Smooth muscle cell of the coronary artery (primary cell): ENCODE data around the gene OR1L1. TPM values are rescaled to one million over a fixed set of nuclear protein-coding genes. Genes with fewer than 3 reads are reported as not detected.

Source experiments
- total RNA-seq: library from RNA; depleted of rRNA; stranded (reverse); fragments of >200 nt; gene quantifications from 2 replicates; pipeline ENCODE4 v1.2.3, GENCODE V29; 2014; ENCODE audit warnings: low replicate concordance

The OR1L1 gene, protein sequence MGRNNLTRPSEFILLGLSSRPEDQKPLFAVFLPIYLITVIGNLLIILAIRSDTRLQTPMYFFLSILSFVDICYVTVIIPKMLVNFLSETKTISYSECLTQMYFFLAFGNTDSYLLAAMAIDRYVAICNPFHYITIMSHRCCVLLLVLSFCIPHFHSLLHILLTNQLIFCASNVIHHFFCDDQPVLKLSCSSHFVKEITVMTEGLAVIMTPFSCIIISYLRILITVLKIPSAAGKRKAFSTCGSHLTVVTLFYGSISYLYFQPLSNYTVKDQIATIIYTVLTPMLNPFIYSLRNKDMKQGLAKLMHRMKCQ
- not detected in 2 replicates for total RNA-seq

DNA sequence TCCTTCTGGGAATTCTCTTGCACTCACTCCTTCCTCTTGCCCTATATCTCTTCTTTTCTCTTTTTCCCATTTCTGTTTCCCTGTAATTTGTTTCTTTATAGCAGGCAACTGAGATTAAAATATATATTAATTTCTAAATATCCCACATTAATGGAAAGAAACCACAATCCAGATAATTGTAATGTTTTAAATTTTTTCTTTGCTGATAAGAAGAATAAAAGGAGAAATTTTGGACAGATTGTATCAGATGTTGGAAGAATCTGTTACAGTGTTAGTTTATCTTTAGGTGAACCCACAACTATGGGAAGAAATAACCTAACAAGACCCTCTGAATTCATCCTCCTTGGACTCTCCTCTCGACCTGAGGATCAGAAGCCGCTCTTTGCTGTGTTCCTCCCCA is at the start of gene OR1L1:
OR1L1 (plus strand) TSS at position 301 of the 400 bp plus-strand sequence; CDS start at position 301, 0 bp downstream.

DNA sequence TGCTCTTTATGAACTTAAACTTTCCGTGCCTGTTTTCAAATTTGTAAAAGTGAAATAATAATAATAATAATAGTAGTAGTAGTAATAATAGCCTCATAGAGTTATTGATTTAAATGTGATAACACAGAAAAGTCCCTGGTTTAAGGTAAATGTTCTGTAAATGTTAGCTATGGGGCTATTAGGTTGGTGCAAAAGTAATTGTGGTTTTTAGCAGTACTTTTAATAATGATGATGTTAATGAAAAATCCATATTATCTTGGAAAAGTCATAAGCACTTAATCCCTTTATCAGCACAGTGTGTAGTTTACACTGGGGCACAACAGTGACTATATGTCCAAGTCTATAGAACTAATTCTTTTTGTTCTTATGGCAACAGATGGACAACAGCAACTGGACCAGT is 47.2 kb upstream of the OR1L1 start, which contains the start of gene OR1Q1:
OR1Q1 (plus strand) TSS at position 377 of the 400 bp plus-strand sequence; CDS start at position 377, 0 bp downstream.

DNA sequence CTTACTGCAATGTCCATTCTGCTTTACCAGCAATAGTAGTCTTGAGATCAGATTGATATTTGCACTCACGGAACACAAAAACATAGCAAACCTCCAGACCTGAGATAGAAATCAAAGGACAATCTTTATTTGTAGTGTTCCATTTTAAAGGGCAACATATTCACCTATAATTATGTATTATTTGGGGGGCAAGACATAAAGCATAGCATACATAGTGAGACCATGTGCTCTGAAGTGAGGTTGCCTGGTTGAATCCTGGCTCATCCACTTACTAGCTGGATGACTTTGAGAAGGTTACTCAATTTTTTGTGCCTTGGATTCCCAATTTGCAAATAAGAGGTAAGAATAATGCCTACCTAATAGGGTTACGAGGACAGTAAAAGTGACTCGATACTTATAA is 4.0 kb upstream of the OR1L1 start, which contains the start of gene OR1B1:
OR1B1 (minus strand) TSS at position 101 of the 400 bp plus-strand sequence.

Other genes starting within 250 kb of the OR1L1 start
- gene OR1J1, start 183.8 kb upstream of the OR1L1 start, total RNA-seq: not detected in 2 replicates
- 0.30 and 1.2 TPM in 2 replicates for gene OR1J2, start 150.9 kb upstream of the OR1L1 start, total RNA-seq
- 0.15 and 0.59 TPM in 2 replicates for gene OR1J4, start 142.6 kb upstream of the OR1L1 start, total RNA-seq
- 0.12 TPM in 1 of 2 replicates, not detected in the other for gene OR1N1, start 134.4 kb upstream of the OR1L1 start, total RNA-seq
- 0.30 and 0.35 TPM in 2 replicates for gene OR1N2, start 108.6 kb upstream of the OR1L1 start, total RNA-seq
- not detected in 2 replicates for gene OR1L8, start 78.3 kb upstream of the OR1L1 start, total RNA-seq
- 0.08 and 1.2 TPM in 2 replicates for gene OR1Q1, start 47.0 kb upstream of the OR1L1 start, total RNA-seq
- gene OR1B1, start 4.1 kb upstream of the OR1L1 start, total RNA-seq: 0.08 TPM in 1 of 2 replicates, not detected in the other
- gene OR1L3, start 13.4 kb downstream of the OR1L1 start, total RNA-seq: not detected in 2 replicates
- not detected in 2 replicates for gene OR1L4, start 62.3 kb downstream of the OR1L1 start, total RNA-seq
- gene OR1L6, start 80.6 kb downstream of the OR1L1 start, total RNA-seq: 0.23 TPM in 1 of 2 replicates, not detected in the other
- gene OR5C1, start 127.2 kb downstream of the OR1L1 start, total RNA-seq: not detected in 2 replicates
- gene OR1K1, start 138.4 kb downstream of the OR1L1 start, total RNA-seq: not detected in 2 replicates
- 41.3 and 79.8 TPM in 2 replicates for gene PDCL, start 166.9 kb downstream of the OR1L1 start, total RNA-seq
- 33.3 and 38.3 TPM in 2 replicates for gene RC3H2, start 243.6 kb downstream of the OR1L1 start, total RNA-seq